GM12891 (cell line): ENCODE data around the gene ANKDD1B.

Source experiments
- PAX5 ChIP-seq: IDR thresholded peaks from 2 replicates; pipeline ENCODE4 v1.6.1; 2011; ENCODE audit warnings: low read length, moderate library complexity, mild to moderate bottlenecking; ENCODE audit not compliant: insufficient read depth, severe bottlenecking
- POLR2A ChIP-seq: IDR thresholded peaks from 2 replicates; pipeline ENCODE4 v1.6.1; 2011; ENCODE audit warnings: low read depth, low read length, control low read depth
- TAF1 ChIP-seq: IDR thresholded peaks from 2 replicates; pipeline ENCODE4 v1.6.1; 2011; ENCODE audit warnings: low read depth, low read length, control low read depth

DNA sequence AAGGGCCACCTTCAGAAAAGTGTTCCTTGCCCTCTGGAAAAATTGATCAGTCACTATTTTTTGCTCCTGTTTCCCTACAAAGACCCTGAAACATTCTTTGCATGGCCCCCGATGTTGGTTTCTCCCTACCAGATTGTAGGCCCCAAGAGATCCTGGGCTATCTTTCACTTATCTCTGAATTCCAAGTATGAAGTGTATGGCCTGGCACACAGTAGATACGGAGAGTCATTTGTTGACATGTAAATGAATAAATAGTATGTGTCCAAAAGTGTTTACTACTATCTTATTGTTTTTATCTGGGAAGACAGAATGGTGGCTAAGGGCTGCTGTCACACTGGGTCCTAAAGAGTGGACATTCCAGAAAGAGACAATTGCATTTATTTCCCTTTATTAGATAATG lies 7.4 kb upstream of the ANKDD1B start:
- TF ChIP-seq POLR2A (no peak), TAF1 (no peak), PAX5 (no peak)
